ENCODE measurements around the gene POMT2.

The POMT2 gene

GRCh38 chr14:77253333-77254190 is 67.1 kb downstream of the POMT2 start:
- H3K27me3 ChIP-seq (ENCODE audit: low read depth, low read length), result no peaks in the 10 kb centered on the region
- H3K27ac ChIP-seq (ENCODE audit: low read length), result no peak overlapping the region
- H3K36me3 ChIP-seq (ENCODE audit: control insufficient read depth in 1 of 2, insufficient read depth in 2 of 2, low read length in 2 of 2), result no peaks in the 10 kb centered on the region
- no peak overlapping the region for H3K4me3 ChIP-seq (ENCODE audit: low read depth in 1 of 2, low read length in 2 of 2)
- no peaks in the 10 kb centered on the region for H3K4me1 ChIP-seq (ENCODE audit: control insufficient read depth in 1 of 2, insufficient read depth in 2 of 2, low read length in 2 of 2)
- H3K9me3 ChIP-seq (ENCODE audit: control insufficient read depth in 1 of 2, low read length in 2 of 2), result no peaks in the 10 kb centered on the region

- H3K9me3 ChIP-seq (ENCODE audit: control insufficient read depth in 1 of 2, low read length in 2 of 2), result no peaks in the 10 kb centered on the region
- H3K4me3 ChIP-seq (ENCODE audit: low read depth in 1 of 2, low read length in 2 of 2), result no peak overlapping the region
- no peak overlapping the region for H3K27ac ChIP-seq (ENCODE audit: low read length)
- no peaks in the 10 kb centered on the region for H3K36me3 ChIP-seq (ENCODE audit: control insufficient read depth in 1 of 2, insufficient read depth in 2 of 2, low read length in 2 of 2)
- no peaks in the 10 kb centered on the region for H3K4me1 ChIP-seq (ENCODE audit: control insufficient read depth in 1 of 2, insufficient read depth in 2 of 2, low read length in 2 of 2)
- H3K27me3 ChIP-seq (ENCODE audit: low read depth, low read length), result no peaks in the 10 kb centered on the region
Measured at GRCh38 chr14:77251870-77252269, 68.8 kb downstream of the POMT2 start.

GRCh38 chr14:77250927-77251326 is 69.8 kb downstream of the POMT2 start:
- Histone ChIP-seq H3K27me3 (ENCODE audit: low read depth, low read length) (no peaks in the 10 kb centered on the region), H3K4me1 (ENCODE audit: control insufficient read depth in 1 of 2, insufficient read depth in 2 of 2, low read length in 2 of 2) (no peaks in the 10 kb centered on the region)

GRCh38 chr14:77249286-77249685 is 71.4 kb downstream of the POMT2 start:
- H3K9me3 ChIP-seq (ENCODE audit: control insufficient read depth in 1 of 2, low read length in 2 of 2), result no peaks in the 10 kb centered on the region
- no peaks in the 10 kb centered on the region for H3K27me3 ChIP-seq (ENCODE audit: low read depth, low read length)
- H3K36me3 ChIP-seq (ENCODE audit: control insufficient read depth in 1 of 2, insufficient read depth in 2 of 2, low read length in 2 of 2), result no peaks in the 10 kb centered on the region
- no peak overlapping the region for H3K27ac ChIP-seq (ENCODE audit: low read length)
- H3K4me3 ChIP-seq (ENCODE audit: low read depth in 1 of 2, low read length in 2 of 2), result no peak overlapping the region
- H3K4me1 ChIP-seq (ENCODE audit: control insufficient read depth in 1 of 2, insufficient read depth in 2 of 2, low read length in 2 of 2), result no peaks in the 10 kb centered on the region

More at GRCh38 chr14:77250927-77251326, 69.8 kb downstream of the POMT2 start:
- H3K9me3 ChIP-seq (ENCODE audit: control insufficient read depth in 1 of 2, low read length in 2 of 2), result no peaks in the 10 kb centered on the region
- no peak overlapping the region for H3K27ac ChIP-seq (ENCODE audit: low read length)
- no peaks in the 10 kb centered on the region for H3K36me3 ChIP-seq (ENCODE audit: control insufficient read depth in 1 of 2, insufficient read depth in 2 of 2, low read length in 2 of 2)
- no peak overlapping the region for H3K4me3 ChIP-seq (ENCODE audit: low read depth in 1 of 2, low read length in 2 of 2)

GRCh38 chr14:77248666-77249065 is 72.0 kb downstream of the POMT2 start:
- Histone ChIP-seq H3K9me3 (ENCODE audit: control insufficient read depth in 1 of 2, low read length in 2 of 2) (no peaks in the 10 kb centered on the region), H3K4me1 (ENCODE audit: control insufficient read depth in 1 of 2, insufficient read depth in 2 of 2, low read length in 2 of 2) (no peaks in the 10 kb centered on the region)

GRCh38 chr14:77246784-77247183 is 73.9 kb downstream of the POMT2 start:
- Histone ChIP-seq H3K4me1 (ENCODE audit: control insufficient read depth in 1 of 2, insufficient read depth in 2 of 2, low read length in 2 of 2) (no peaks in the 10 kb centered on the region), H3K36me3 (ENCODE audit: control insufficient read depth in 1 of 2, insufficient read depth in 2 of 2, low read length in 2 of 2) (no peaks in the 10 kb centered on the region), H3K4me3 (ENCODE audit: low read depth in 1 of 2, low read length in 2 of 2) (no peak overlapping the region), H3K9me3 (ENCODE audit: control insufficient read depth in 1 of 2, low read length in 2 of 2) (no peaks in the 10 kb centered on the region), H3K27me3 (ENCODE audit: low read depth, low read length) (no peaks in the 10 kb centered on the region), H3K27ac (ENCODE audit: low read length) (no peak overlapping the region)

More at GRCh38 chr14:77248666-77249065, 72.0 kb downstream of the POMT2 start:
- H3K4me3 ChIP-seq (ENCODE audit: low read depth in 1 of 2, low read length in 2 of 2), result no peak overlapping the region
- no peak overlapping the region for H3K27ac ChIP-seq (ENCODE audit: low read length)
- no peaks in the 10 kb centered on the region for H3K36me3 ChIP-seq (ENCODE audit: control insufficient read depth in 1 of 2, insufficient read depth in 2 of 2, low read length in 2 of 2)
- no peaks in the 10 kb centered on the region for H3K27me3 ChIP-seq (ENCODE audit: low read depth, low read length)

GRCh38 chr14:77245820-77246219 is 74.9 kb downstream of the POMT2 start:
- H3K4me1 ChIP-seq (ENCODE audit: control insufficient read depth in 1 of 2, insufficient read depth in 2 of 2, low read length in 2 of 2), result no peaks in the 10 kb centered on the region
- no peaks in the 10 kb centered on the region for H3K9me3 ChIP-seq (ENCODE audit: control insufficient read depth in 1 of 2, low read length in 2 of 2)
- H3K27me3 ChIP-seq (ENCODE audit: low read depth, low read length), result no peaks in the 10 kb centered on the region

GRCh38 chr14:77243853-77244252 is 76.8 kb downstream of the POMT2 start:
- no peak overlapping the region for H3K4me3 ChIP-seq (ENCODE audit: low read depth in 1 of 2, low read length in 2 of 2)
- H3K27me3 ChIP-seq (ENCODE audit: low read depth, low read length), result no peaks in the 10 kb centered on the region
- H3K4me1 ChIP-seq (ENCODE audit: control insufficient read depth in 1 of 2, insufficient read depth in 2 of 2, low read length in 2 of 2), result no peaks in the 10 kb centered on the region
- no peak overlapping the region for H3K27ac ChIP-seq (ENCODE audit: low read length)
- H3K9me3 ChIP-seq (ENCODE audit: control insufficient read depth in 1 of 2, low read length in 2 of 2), result no peaks in the 10 kb centered on the region
- H3K36me3 ChIP-seq (ENCODE audit: control insufficient read depth in 1 of 2, insufficient read depth in 2 of 2, low read length in 2 of 2), result no peaks in the 10 kb centered on the region

More at GRCh38 chr14:77245820-77246219, 74.9 kb downstream of the POMT2 start:
- Histone ChIP-seq H3K27ac (ENCODE audit: low read length) (no peak overlapping the region), H3K4me3 (ENCODE audit: low read depth in 1 of 2, low read length in 2 of 2) (no peak overlapping the region), H3K36me3 (ENCODE audit: control insufficient read depth in 1 of 2, insufficient read depth in 2 of 2, low read length in 2 of 2) (no peaks in the 10 kb centered on the region)

- H3K27ac ChIP-seq (ENCODE audit: low read length), result no peak overlapping the region
- H3K27me3 ChIP-seq (ENCODE audit: low read depth, low read length), result no peaks in the 10 kb centered on the region
- no peaks in the 10 kb centered on the region for H3K4me1 ChIP-seq (ENCODE audit: control insufficient read depth in 1 of 2, insufficient read depth in 2 of 2, low read length in 2 of 2)
- no peak overlapping the region for H3K4me3 ChIP-seq (ENCODE audit: low read depth in 1 of 2, low read length in 2 of 2)
- no peaks in the 10 kb centered on the region for H3K36me3 ChIP-seq (ENCODE audit: control insufficient read depth in 1 of 2, insufficient read depth in 2 of 2, low read length in 2 of 2)
- H3K9me3 ChIP-seq (ENCODE audit: control insufficient read depth in 1 of 2, low read length in 2 of 2), result no peaks in the 10 kb centered on the region
Measured at GRCh38 chr14:77242752-77243151, 77.9 kb downstream of the POMT2 start.

GRCh38 chr14:77241955-77242354 is 78.7 kb downstream of the POMT2 start:
- no peaks in the 10 kb centered on the region for H3K36me3 ChIP-seq (ENCODE audit: control insufficient read depth in 1 of 2, insufficient read depth in 2 of 2, low read length in 2 of 2)
- no peaks in the 10 kb centered on the region for H3K4me1 ChIP-seq (ENCODE audit: control insufficient read depth in 1 of 2, insufficient read depth in 2 of 2, low read length in 2 of 2)
- H3K27ac ChIP-seq (ENCODE audit: low read length), result no peak overlapping the region
- no peaks in the 10 kb centered on the region for H3K27me3 ChIP-seq (ENCODE audit: low read depth, low read length)
- no peaks in the 10 kb centered on the region for H3K9me3 ChIP-seq (ENCODE audit: control insufficient read depth in 1 of 2, low read length in 2 of 2)
- H3K4me3 ChIP-seq (ENCODE audit: low read depth in 1 of 2, low read length in 2 of 2), result no peak overlapping the region

- Histone ChIP-seq H3K9me3 (ENCODE audit: control insufficient read depth in 1 of 2, low read length in 2 of 2) (no peaks in the 10 kb centered on the region), H3K27me3 (ENCODE audit: low read depth, low read length) (no peaks in the 10 kb centered on the region), H3K4me1 (ENCODE audit: control insufficient read depth in 1 of 2, insufficient read depth in 2 of 2, low read length in 2 of 2) (no peaks in the 10 kb centered on the region), H3K36me3 (ENCODE audit: control insufficient read depth in 1 of 2, insufficient read depth in 2 of 2, low read length in 2 of 2) (no peaks in the 10 kb centered on the region), H3K27ac (ENCODE audit: low read length) (no peak overlapping the region), H3K4me3 (ENCODE audit: low read depth in 1 of 2, low read length in 2 of 2) (no peak overlapping the region)
Measured at GRCh38 chr14:77240336-77240915, 80.3 kb downstream of the POMT2 start.
